Stomach (tissue), 9 donors: ENCODE data around the gene TFF1. TPM values are rescaled to one million over a fixed set of nuclear protein-coding genes. Genes with fewer than 3 reads are reported as not detected.

ENCODE experiments used
- DNase-seq, 2 donors: peaks; one replicate each; pipeline versions ENCODE4 v3.0.0 to v3.0.0-alpha.2; 2013 to 2019
- H3K27ac ChIP-seq, 5 donors: fragments of 200-600 bp in 4 of 5; sonication (generic) in 4 of 5; one replicate each; pipeline ENCODE4 v1.5.1; 2013 to 2019; ENCODE audit warnings: mild to moderate bottlenecking in 1 of 5, moderate library complexity in 1 of 5
- H3K27me3 ChIP-seq, 3 donors: fragments of 200-600 bp; sonication (generic); one replicate each; pipeline ENCODE4 v1.5.1; 2017 to 2019; ENCODE audit warnings: mixed run types in 1 of 3
- H3K36me3 ChIP-seq, 4 donors: fragments of 200-600 bp; sonication (generic); 1 replicate in 3 of 4; 2 replicates in 1 of 4; pipeline ENCODE4 v1.5.1; 2016 to 2019
- H3K4me1 ChIP-seq, 4 donors: fragments of 200-600 bp; sonication (generic); one replicate each; pipeline ENCODE4 v1.5.1; 2016 to 2019
- H3K4me3 ChIP-seq, 4 donors: fragments of 200-600 bp; sonication (generic) in 3 of 4; one replicate each; pipeline ENCODE4 v1.5.1; 2016 to 2019; ENCODE audit warnings: mild to moderate bottlenecking in 1 of 4
- H3K9me3 ChIP-seq, 4 donors: fragments of 200-600 bp; sonication (generic); one replicate each; pipeline ENCODE4 v1.5.1; 2016 to 2019
- CTCF ChIP-seq, 7 experiments: fragments of 450-650 bp in 4 of 7; fragments of 200-600 bp in 3 of 7; sonication (generic) in 3 of 7; IDR thresholded peaks; one replicate each; pipeline ENCODE4 v1.5.1; 2016 to 2019; ENCODE audit warnings: antibody characterized with exemption in 7 of 7, control low read depth in 2 of 7, mild to moderate bottlenecking in 1 of 7
- EP300 ChIP-seq: sonication (generic); formaldehyde crosslinking; IDR thresholded peaks from one replicate; pipeline ENCODE4 v1.6.1; 2017; ENCODE audit warnings: antibody characterized with exemption
- POLR2A ChIP-seq, 4 donors: fragments of 450-650 bp; IDR thresholded peaks; one replicate each; pipeline ENCODE4 v1.6.1; 2016; ENCODE audit warnings: antibody characterized with exemption in 4 of 4, control low read depth in 2 of 4, mild to moderate bottlenecking in 1 of 4, moderate library complexity in 1 of 4
- POLR2AphosphoS5 ChIP-seq, 3 donors: sonication (generic); formaldehyde crosslinking; IDR thresholded peaks; one replicate each; pipeline ENCODE4 v1.6.1; 2016; ENCODE audit warnings: antibody characterized with exemption in 3 of 3
- whole genome bisulfite sequencing, 5 donors: extraction: QIAGEN DNeasy Blood & Tissue Kit in 3 of 5; methylation state at CpG; one replicate each; pipeline versions ENCODE4 v1.1.5 to v1.1.7; 2013 to 2018; 5-methylcytosine and 5-hydroxymethylcytosine counted together
- intact Hi-C: fragments of 100-400 bp; cut with DNase I; formaldehyde crosslinking; loops from one replicate; pipeline ENCODE4 v1.15.1; 2023; ENCODE audit warnings: low total_unique reads
- polyA plus RNA-seq, 3 donors: library from polyadenylated mRNA; stranded (reverse); fragments of 200-250 nt; gene quantifications; one replicate each; pipeline ENCODE4 v1.2.3, GENCODE V29; 2013
- total RNA-seq, 5 donors: library from RNA; depleted of rRNA; stranded (reverse); fragments of >200 nt; gene quantifications; one replicate each; pipeline versions ENCODE4 v1.1.0 to v1.2.3, GENCODE V29; 2014 to 2016
- donor health status: healthy with polysubstance abuse.
- donor health status: Bipolar disorder and iron deficiency.
- donor health status: healthy.

The TFF1 gene
- total and polyA plus RNA-seq, 8 donors: 62.4 to 10,944 (median 721) TPM; not detected in 1

- Histone ChIP-seq H3K27ac (no peak overlapping the region), H3K36me3 (no peaks in the 10 kb centered on the region), H3K9me3 (peaks cover 0 to 9% (median 4%) of the 10 kb centered on the region in 4 donors), H3K27me3 (peaks cover 0 to 36% (median 0%) of the 10 kb centered on the region in 3 donors), H3K4me1 (peaks cover 0 to 13% (median 8%) of the 10 kb centered on the region in 4 donors), H3K4me3 (no peak overlapping the region)
- intact Hi-C loops: no loop called here
- DNase-seq: no peak
- 68 to 83% (median 79%) methylated on average over 5 of the region's 5 CpGs for WGBS, 5 donors
- TF ChIP-seq POLR2AphosphoS5 (IDR thresholded peaks at IDR 0.05): no peak
- TF ChIP-seq POLR2A (IDR thresholded peaks at IDR 0.05): no peak
- no peak for TF ChIP-seq EP300
- TF ChIP-seq CTCF (IDR thresholded peaks at IDR 0.05): no peak
Measured at GRCh38 chr21:42332557-42333317, 33.6 kb downstream of the TFF1 start.

GRCh38 chr21:42331660-42332059, 34.7 kb downstream of the TFF1 start:
- no peak for DNase-seq
- intact Hi-C loops: no loop called here
- H3K9me3 ChIP-seq: peaks cover 0 to 9% (median 4%) of the 10 kb centered on the region in 4 donors

DNA sequence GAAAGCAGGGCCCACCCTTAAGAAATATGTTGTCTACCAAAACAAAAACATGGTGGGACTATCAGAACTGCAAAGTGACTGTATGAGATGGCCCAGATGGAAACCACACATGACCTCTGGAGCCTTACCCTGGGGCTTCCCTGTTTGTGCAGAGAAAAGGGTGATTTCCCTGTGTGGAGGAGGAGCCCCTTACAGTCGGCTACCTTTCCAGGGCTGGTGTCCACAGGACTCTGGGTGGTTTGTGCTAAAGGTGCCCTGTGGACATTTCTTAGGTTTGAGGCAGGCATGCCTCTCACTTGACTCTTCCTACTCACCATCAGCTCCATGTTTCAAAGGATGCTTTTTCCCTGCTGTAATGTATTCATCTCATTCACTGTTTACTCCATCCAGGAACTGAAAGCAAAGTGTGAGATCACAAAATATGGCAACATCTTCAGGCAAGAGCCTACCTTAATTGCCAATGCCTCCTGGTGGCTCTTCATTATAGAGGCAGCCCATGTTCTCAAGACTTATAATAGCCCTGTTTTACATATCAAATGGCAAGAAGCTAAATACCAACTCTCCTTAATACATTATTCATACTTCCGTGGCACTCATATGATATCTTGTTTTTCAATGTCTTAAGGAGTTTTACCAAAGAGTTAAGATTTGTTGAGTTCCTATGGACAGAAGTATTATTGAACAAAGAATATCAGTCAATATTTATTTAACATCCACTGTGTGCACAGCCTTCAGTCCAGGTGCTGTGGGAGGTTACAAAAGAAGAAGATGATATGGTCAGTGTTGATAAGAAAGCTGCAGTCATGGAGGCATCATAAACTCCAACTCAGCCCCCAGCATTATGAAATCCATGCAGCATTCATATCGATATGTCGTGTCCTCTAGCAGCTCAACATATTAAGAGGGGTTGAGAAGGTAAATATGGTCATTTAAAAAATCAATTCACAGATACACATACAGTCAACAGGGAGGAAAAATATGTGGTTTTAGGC, 35.7 kb downstream of the TFF1 start:
- no peak for DNase-seq
- H3K27me3 ChIP-seq: peaks cover 0 to 30% (median 0%) of the 10 kb centered on the region in 3 donors
- no peak overlapping the region for H3K4me3 ChIP-seq
- intact Hi-C loops: no loop called here
- peaks cover 0 to 9% (median 4%) of the 10 kb centered on the region in 4 donors for H3K9me3 ChIP-seq
- no peaks in the 10 kb centered on the region for H3K36me3 ChIP-seq
- H3K27ac ChIP-seq: no peak overlapping the region
- H3K4me1 ChIP-seq: peaks cover 0 to 10% (median 2%) of the 10 kb centered on the region in 4 donors
- 49 to 68% (median 60%) methylated on average over 4 of the region's 4 CpGs for WGBS, 5 donors
- TF ChIP-seq POLR2AphosphoS5 (IDR thresholded peaks at IDR 0.05) (no peak), CTCF (IDR thresholded peaks at IDR 0.05) (no peak), POLR2A (IDR thresholded peaks at IDR 0.05) (no peak), EP300 (no peak)

More at GRCh38 chr21:42331660-42332059, 34.7 kb downstream of the TFF1 start:
- Histone ChIP-seq H3K4me1 (peaks cover 0 to 10% (median 5%) of the 10 kb centered on the region in 4 donors), H3K27me3 (peaks cover 0 to 36% (median 0%) of the 10 kb centered on the region in 3 donors), H3K27ac (no peak overlapping the region), H3K4me3 (no peak overlapping the region), H3K36me3 (no peaks in the 10 kb centered on the region)
- no peak for TF ChIP-seq POLR2AphosphoS5 (IDR thresholded peaks at IDR 0.05)
- TF ChIP-seq CTCF (IDR thresholded peaks at IDR 0.05): no peak
- TF ChIP-seq EP300: no peak
- TF ChIP-seq POLR2A (IDR thresholded peaks at IDR 0.05): no peak

DNA sequence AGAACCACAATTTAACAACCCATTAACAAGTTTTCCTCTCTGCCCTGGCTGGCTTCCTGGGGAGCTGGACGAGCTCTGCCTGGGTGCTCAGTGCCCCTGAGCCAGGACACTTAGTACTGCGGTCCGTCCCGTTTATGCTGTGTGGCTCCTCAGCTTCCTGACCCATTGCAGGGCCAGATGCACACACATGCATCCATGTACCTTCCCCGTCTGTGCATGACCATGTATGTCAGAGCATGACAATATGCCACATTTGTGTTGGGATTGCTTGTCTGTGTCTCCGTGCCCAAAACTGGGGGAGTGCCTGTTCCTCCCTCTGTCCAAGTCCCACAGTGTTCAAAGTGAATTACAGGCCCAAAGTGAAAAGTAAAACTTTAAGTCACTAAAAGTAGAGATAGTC, 41.4 kb downstream of the TFF1 start:
- WGBS, 5 donors: 85 to 92% (median 87%) methylated on average over 5 to 6 of the region's 6 CpGs
- DNase-seq: no peak
- intact Hi-C loops: no loop called here

More for the DNA sequence above, 41.4 kb downstream of the TFF1 start:
- Histone ChIP-seq H3K27ac (no peak overlapping the region), H3K9me3 (peaks cover 0 to 4% (median 0%) of the 10 kb centered on the region in 4 donors), H3K4me3 (no peak overlapping the region), H3K27me3 (peaks cover 0 to 29% (median 0%) of the 10 kb centered on the region in 3 donors), H3K36me3 (no peaks in the 10 kb centered on the region), H3K4me1 (no peaks in the 10 kb centered on the region)
- no peak for TF ChIP-seq CTCF (IDR thresholded peaks at IDR 0.05)
- no peak for TF ChIP-seq EP300
- TF ChIP-seq POLR2A (IDR thresholded peaks at IDR 0.05): no peak
- no peak for TF ChIP-seq POLR2AphosphoS5 (IDR thresholded peaks at IDR 0.05)
